Epithelial cell of prostate (primary cell): ENCODE results near the gene CNTN5.
A peak's percentile ranks its signal among the peaks of the same experiment; 100 is the strongest.
"Not testable (repeated sequence)": the region's sequence is repeated elsewhere in the genome, so short reads cannot be mapped to it uniquely, and the experiment has no call there.

Source experiments
- DNase-seq: peaks from one replicate; pipeline ENCODE4 v3.0.0-alpha.2; 2011; ENCODE audit warnings: low read depth, low spot score
- H3K27ac ChIP-seq: fragments of 450-650 bp; 2 replicates; pipeline ENCODE4 v1.5.1; 2017; ENCODE audit warnings: mild to moderate bottlenecking

The CNTN5 gene

GRCh38 chr11:100224541-100225034 is 1203.8 kb downstream of the CNTN5 start:
- no peak for DNase-seq

DNA sequence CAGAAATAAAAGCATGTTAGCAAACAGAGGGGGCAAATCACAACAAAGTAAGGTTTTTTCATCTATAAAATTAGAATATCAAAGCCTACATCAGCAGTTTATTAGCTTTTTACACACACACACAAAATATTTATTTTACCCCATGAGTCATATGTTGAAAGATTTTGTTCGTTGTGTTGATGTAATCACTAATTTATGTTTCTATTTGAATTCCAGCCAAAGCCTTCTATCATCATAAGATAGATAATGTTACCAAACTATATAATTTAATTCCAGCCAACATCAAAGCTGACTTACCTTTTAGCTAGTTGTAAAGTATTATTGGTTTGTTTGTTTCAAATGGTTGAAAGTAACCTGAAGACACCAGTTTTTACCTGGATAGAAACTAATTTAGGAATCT is 1208.3 kb downstream of the CNTN5 start:
- no peak overlapping the region for H3K27ac ChIP-seq
- DNase-seq, result no peak

More at GRCh38 chr11:100224541-100225034, 1203.8 kb downstream of the CNTN5 start:
- H3K27ac ChIP-seq, result no peak overlapping the region

GRCh38 chr11:100232006-100232405 is 1211.3 kb downstream of the CNTN5 start:
- no peak overlapping the region for H3K27ac ChIP-seq
- no peak for DNase-seq

DNA sequence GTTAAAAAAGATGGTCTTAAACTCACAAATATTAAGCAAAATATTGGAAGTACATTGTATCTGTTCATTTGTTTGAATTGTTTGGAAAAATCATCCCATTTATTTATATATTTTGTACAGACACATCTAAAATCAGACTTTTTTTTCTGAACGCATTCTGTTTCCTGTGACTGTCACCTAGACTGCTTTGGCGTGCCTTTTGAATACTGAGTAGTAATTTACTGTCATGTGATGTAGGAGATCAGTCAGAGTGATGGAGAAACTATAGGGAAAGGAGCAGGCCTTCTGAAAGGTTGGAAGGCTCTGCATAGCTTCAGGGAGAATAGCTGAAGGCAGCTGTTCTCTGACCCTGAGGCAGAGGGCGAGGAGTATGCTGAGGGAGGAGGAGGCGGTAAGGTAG is 1214.3 kb downstream of the CNTN5 start:
- no peak overlapping the region for H3K27ac ChIP-seq
- no peak for DNase-seq

DNA sequence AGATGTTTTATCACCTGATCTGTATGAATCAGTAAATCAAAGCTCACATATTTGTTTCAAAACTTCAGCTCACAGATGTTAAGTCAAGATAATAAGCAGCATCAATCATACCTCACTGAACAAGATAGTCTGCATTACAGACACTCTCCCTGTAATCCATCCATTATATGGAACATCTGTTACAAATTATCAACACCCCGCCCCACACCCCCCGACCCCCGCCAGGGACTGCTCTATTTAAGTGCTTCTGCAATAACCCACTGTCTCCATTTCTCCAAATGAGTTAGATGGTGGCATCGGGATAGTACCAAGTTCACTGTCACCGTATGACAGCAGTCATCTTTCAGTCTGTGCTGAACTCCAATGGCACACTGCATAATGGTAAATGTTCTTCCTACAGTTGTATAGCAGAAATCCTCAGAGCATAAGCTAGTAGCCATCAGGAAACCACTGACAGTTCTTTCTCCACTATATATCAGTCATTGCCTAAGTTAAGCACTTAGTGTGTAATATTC is 1219.3 kb downstream of the CNTN5 start:
- H3K27ac ChIP-seq, result no peak overlapping the region
- no peak for DNase-seq

GRCh38 chr11:100247704-100248103 is 1227.0 kb downstream of the CNTN5 start:
- DNase-seq, result no peak
- no peak overlapping the region for H3K27ac ChIP-seq

DNA sequence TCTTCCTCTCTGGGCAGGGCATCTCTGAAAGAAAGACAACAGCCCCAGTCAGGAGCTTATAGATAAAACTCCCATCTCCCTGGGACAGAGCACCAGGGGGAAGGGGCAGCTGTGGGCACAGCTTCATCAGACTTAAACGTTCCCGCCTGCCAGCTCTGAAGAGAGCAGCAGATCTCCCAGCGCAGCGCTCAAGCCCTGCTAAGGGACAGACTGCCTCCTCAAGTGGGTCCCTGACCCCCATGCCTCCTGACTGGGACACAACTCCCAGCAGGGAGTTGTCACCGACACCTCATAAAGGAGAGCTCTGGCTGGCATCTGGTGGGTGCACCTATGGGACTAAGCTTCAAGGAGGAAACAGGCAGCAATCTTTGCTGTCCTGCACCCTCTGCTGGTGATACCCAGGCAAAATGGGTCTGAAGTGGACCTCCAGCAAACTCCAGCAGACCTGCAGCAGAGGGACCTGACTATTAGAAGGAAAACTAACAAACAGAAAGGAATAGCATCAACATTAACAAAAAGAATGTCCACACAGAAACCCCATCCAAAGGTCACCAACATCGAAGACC is 1236.6 kb downstream of the CNTN5 start:
- H3K27ac ChIP-seq, DNase-seq: not testable (repeated sequence)

DNA sequence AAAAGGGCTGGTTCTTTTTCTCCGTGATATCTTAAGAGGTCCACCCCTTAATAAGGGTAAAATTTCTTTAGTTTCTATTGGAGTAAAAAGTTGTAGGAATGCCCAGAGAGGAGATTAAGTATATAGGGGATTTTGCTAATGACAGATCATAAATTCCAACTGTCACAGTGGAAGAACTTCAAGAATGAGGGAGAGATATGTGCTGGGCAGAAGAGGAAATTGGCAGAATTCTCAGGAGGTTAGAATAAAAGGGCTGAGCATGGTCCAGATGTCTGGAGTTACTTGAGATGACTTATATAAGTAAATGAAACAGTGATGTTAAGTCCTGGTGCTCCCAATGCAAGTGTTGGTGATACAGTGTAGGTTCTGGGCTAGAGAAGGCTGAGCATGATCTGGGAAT is 1248.8 kb downstream of the CNTN5 start:
- no peak for DNase-seq
- H3K27ac ChIP-seq, result no peak overlapping the region

DNA sequence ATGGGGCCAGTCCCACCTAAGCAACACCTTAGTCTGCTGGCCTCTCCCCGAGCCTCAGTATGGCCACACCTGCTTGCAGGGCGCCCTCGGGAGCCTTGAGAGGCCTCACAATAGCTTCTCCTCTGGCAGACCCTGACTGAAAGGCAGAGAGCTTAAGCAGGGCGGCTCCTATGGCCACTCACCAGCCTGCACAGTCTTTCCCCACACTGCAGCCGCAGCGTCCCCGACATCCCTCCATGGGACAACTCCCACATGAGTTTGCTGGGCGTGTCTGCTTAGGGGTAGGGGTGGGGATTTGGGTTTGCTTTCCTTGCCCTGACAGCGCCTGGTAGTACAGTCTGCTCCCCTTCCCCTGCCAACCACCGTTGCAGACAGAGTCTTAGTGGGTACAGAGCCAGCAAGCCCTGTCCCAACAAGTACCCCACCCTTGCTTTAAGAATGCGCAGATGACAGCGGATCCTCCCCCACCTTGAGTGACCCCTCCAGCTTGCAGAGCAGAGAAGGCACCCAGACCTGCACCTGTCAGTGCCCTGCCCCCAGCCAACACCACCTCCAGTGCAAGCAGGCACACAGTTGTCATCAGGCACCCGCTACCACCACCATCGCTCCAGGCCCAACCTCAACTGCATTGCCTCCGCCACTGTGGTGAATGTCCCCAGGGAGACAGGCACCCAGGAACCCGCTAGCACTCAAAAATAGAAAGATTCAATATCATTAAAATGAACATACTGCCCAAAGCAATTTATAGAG is 1252.5 kb downstream of the CNTN5 start:
- DNase-seq, result no peak
- no peak overlapping the region for H3K27ac ChIP-seq

DNA sequence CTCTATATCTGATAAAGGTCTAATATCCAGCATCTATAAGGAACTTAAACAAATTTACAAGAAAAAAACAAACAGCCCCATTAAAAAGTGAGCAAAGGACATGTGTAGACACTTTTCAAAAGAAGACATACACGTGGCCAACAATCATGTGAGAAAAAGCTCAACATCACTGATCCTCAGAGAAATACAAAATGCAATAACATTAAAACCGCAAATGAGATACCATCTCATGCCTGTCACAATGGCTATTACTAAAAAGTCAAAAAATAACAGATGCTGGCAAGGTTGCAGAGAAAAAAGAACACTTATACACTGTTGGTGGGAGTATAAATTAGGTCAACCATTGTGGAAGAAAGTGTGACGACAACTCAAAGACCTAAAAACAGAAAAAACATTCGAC is 1253.7 kb downstream of the CNTN5 start:
- DNase-seq, H3K27ac ChIP-seq: not testable (repeated sequence)

- no peak for DNase-seq
- H3K27ac ChIP-seq, result no peak overlapping the region
Observed at GRCh38 chr11:100294748-100295147, 1274.0 kb downstream of the CNTN5 start.

- no peak overlapping the region for H3K27ac ChIP-seq
- no peak for DNase-seq
Observed at GRCh38 chr11:100296051-100296679, 1275.4 kb downstream of the CNTN5 start.

DNA sequence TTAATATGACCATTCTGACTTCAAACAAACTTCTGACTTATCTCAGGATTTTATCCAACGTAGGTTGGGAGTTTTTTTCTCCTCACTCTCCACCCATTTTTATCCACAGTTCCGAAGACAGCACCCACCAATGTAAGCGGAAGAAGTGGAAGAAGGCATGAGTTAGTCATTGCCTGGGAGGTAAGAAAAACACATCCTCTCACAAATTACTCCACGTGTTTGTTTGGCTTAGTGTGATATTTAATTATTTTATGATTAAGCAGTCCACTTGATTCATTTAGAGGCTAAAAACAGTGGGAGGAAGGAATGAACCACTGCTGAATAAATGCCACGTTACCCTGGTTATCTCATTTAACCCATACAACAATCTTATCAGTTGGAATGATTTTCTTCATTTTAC is 1276.8 kb downstream of the CNTN5 start:
- no peak for DNase-seq
- no peak overlapping the region for H3K27ac ChIP-seq

DNA sequence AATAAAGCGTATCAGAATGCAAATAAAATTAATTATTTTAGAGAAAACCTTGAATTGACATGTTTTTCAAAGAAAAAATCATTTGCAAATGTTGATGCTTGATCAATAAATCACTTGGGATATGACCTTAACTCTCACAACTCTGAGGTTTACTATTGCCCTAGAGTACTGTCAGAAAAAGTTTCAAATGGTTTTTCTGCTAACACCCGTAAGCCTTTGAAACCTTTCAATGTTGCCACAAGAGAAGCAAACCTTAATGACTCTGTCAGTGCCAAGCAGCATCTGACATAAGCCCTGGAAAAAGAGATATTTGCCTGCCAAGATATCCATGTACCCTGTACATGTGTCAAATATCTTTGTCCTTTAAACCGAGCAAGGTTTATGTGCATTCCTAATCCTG is 1282.1 kb downstream of the CNTN5 start:
- DNase-seq, result no peak
- H3K27ac ChIP-seq, result no peak overlapping the region

GRCh38 chr11:100303897-100304296 is 1283.1 kb downstream of the CNTN5 start:
- no peak for DNase-seq
- H3K27ac ChIP-seq, result no peak overlapping the region

GRCh38 chr11:100308202-100308601 is 1287.5 kb downstream of the CNTN5 start:
- no peak overlapping the region for H3K27ac ChIP-seq
- no peak for DNase-seq

- no peak overlapping the region for H3K27ac ChIP-seq
- no peak for DNase-seq
Observed at GRCh38 chr11:100315946-100316345, 1295.2 kb downstream of the CNTN5 start.

GRCh38 chr11:100316952-100317351 is 1296.2 kb downstream of the CNTN5 start:
- no peak overlapping the region for H3K27ac ChIP-seq
- DNase-seq, result no peak

GRCh38 chr11:100319691-100320090 is 1298.9 kb downstream of the CNTN5 start:
- DNase-seq, result no peak
- no peak overlapping the region for H3K27ac ChIP-seq

GRCh38 chr11:100328626-100329340 is 1308.0 kb downstream of the CNTN5 start:
- H3K27ac ChIP-seq, result peak overlapping the region; percentile 21
- peak; percentile 72 for DNase-seq

DNA sequence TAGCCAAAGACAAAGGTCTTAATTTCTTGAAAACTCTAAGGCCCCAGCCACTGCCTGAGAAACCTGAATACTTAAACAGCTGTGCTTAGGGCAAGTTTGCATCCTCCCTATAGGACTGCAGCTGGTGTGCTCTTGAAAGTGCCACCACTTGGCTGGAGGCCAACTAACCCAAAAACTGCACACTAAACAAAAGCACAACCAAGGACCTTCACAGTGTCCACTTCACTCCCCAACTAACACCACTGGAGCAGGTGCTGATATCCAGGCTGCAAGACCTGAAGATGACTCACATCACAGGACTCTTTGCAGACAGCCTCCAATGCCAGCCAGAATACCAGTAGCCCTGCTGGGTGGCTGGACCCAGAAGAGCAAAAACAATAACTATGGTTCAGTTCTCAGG is 1308.6 kb downstream of the CNTN5 start:
- peak overlapping the region; percentile 21 for H3K27ac ChIP-seq
- DNase-seq, result no peak
